Keratinocyte (primary cell): Measurements from ENCODE around the gene REEP3. TPM values are rescaled to one million over a fixed set of nuclear protein-coding genes. Genes with fewer than 3 reads are reported as not detected.

Experiments used
- DNase-seq: peaks from one replicate; pipeline ENCODE4 v3.0.0-alpha.2; 2011; ENCODE audit warnings: low read depth, missing footprints, low spot score
- FAIRE-seq: peaks from 2 replicates; lab custom pipeline; 2011; peaks lifted over from hg19 to GRCh38; lab: Jason Lieb, UNC
- H2AFZ ChIP-seq: 2 replicates; pipeline ENCODE4 v1.6.0; 2012; ENCODE audit warnings: low read length, control low read depth, inconsistent platforms; ENCODE audit not compliant: control insufficient read depth
- H3K27ac ChIP-seq: 2 replicates; pipeline ENCODE4 v1.5.1; 2011; ENCODE audit warnings: low read length; ENCODE audit not compliant: control insufficient read depth, insufficient read depth
- H3K27me3 ChIP-seq: 3 replicates; pipeline ENCODE4 v1.6.0; 2011; ENCODE audit warnings: low read length; ENCODE audit not compliant: control insufficient read depth, insufficient read depth; ENCODE audit errors: extremely low read depth
- H3K36me3 ChIP-seq, 2 experiments: 2 replicates in 1 of 2; 3 replicates in 1 of 2; pipeline ENCODE4 v1.5.1; 2011; ENCODE audit warnings: low read length in 2 of 2, mild to moderate bottlenecking in 1 of 2; ENCODE audit not compliant: control insufficient read depth in 2 of 2, insufficient read depth in 2 of 2; ENCODE audit errors: extremely low read depth in 1 of 2
- H3K4me1 ChIP-seq: 3 replicates; pipeline ENCODE4 v1.5.1; 2011; ENCODE audit warnings: low read length; ENCODE audit not compliant: control insufficient read depth, insufficient read depth; ENCODE audit errors: extremely low read depth
- H3K4me2 ChIP-seq: 3 replicates; pipeline ENCODE4 v1.6.0; 2011; ENCODE audit warnings: low read depth, low read length; ENCODE audit not compliant: control insufficient read depth, insufficient read depth; ENCODE audit errors: extremely low read depth
- H3K4me3 ChIP-seq, 3 experiments: fragments of 200-600 bp in 1 of 3; sonication (generic) in 1 of 3; 2 replicates in 2 of 3; 3 replicates in 1 of 3; pipeline ENCODE4 v1.5.1; 2011 to 2016; ENCODE audit warnings: low read length in 3 of 3, mild to moderate bottlenecking in 3 of 3, control low read depth in 2 of 3, inconsistent platforms in 1 of 3, low read depth in 1 of 3, mixed read lengths in 1 of 3, mixed run types in 1 of 3, moderate library complexity in 1 of 3; ENCODE audit not compliant: control insufficient read depth in 2 of 3, insufficient read depth in 2 of 3; ENCODE audit errors: extremely low read depth in 1 of 3
- H3K79me2 ChIP-seq: 2 replicates; pipeline ENCODE4 v1.6.0; 2012; ENCODE audit warnings: low read length; ENCODE audit not compliant: control insufficient read depth, insufficient read depth
- H3K9ac ChIP-seq: 3 replicates; pipeline ENCODE4 v1.6.0; 2011; ENCODE audit warnings: low read length; ENCODE audit not compliant: control insufficient read depth, insufficient read depth; ENCODE audit errors: extremely low read depth
- H3K9me1 ChIP-seq: 3 replicates; pipeline ENCODE4 v1.6.0; 2011; ENCODE audit warnings: low read length; ENCODE audit not compliant: control insufficient read depth, insufficient read depth; ENCODE audit errors: extremely low read depth
- H3K9me3 ChIP-seq: 2 replicates; pipeline ENCODE4 v1.5.1; 2012; ENCODE audit warnings: low read depth, low read length; ENCODE audit not compliant: control insufficient read depth
- H4K20me1 ChIP-seq: 3 replicates; pipeline ENCODE4 v1.6.0; 2011; ENCODE audit warnings: low read length; ENCODE audit not compliant: control insufficient read depth, insufficient read depth; ENCODE audit errors: extremely low read depth
- CTCF ChIP-seq, 3 experiments: IDR thresholded peaks in 1 of 3; conservative IDR thresholded peaks in 1 of 3; optimal IDR thresholded peaks in 1 of 3; 2 replicates in 2 of 3; 3 replicates in 1 of 3; pipeline versions ENCODE3 to v1.5.1; 2011; ENCODE audit warnings: low read length in 3 of 3, mild to moderate bottlenecking in 3 of 3, moderate library complexity in 2 of 3, control low read depth in 1 of 3, inconsistent platforms in 1 of 3; ENCODE audit not compliant: insufficient read depth in 2 of 3; ENCODE audit errors: extremely low read depth in 1 of 3
- EZH2 ChIP-seq: IDR thresholded peaks from one replicate; pipeline ENCODE4 v1.6.1; 2012; ENCODE audit warnings: inconsistent platforms, mild to moderate bottlenecking, low read length, moderate library complexity
- dilution Hi-C: fragments of 300-500 bp; cut with MboI; formaldehyde crosslinking; loops from one replicate; pipeline ENCODE4 v1.7.0; 2020; ENCODE audit warnings: low sequenced_read_pairs; ENCODE audit not compliant: extremely low pct_ligation_motif_present
- polyA plus RNA-seq, 5 experiments: library from polyadenylated mRNA; depleted of rRNA in 3 of 5; stranded (reverse) in 3 of 5; stranded (forward) in 1 of 5; unstranded in 1 of 5; fragments of >200 nt; gene quantifications; 1 replicate in 1 of 5; 2 replicates in 3 of 5; 3 replicates in 1 of 5; pipeline versions ENCODE4 v1.2.1 to v1.2.3, GENCODE V29; 2011 to 2012; ENCODE audit warnings: missing spikeins in 2 of 5, low read depth in 1 of 5, low replicate concordance in 1 of 5

REEP3 gene
- polyA plus RNA-seq, 1 donor (not counting 4 experiments of a cell fraction or from before 2014, with no cell fraction given) = 52.8 TPM

DNA sequence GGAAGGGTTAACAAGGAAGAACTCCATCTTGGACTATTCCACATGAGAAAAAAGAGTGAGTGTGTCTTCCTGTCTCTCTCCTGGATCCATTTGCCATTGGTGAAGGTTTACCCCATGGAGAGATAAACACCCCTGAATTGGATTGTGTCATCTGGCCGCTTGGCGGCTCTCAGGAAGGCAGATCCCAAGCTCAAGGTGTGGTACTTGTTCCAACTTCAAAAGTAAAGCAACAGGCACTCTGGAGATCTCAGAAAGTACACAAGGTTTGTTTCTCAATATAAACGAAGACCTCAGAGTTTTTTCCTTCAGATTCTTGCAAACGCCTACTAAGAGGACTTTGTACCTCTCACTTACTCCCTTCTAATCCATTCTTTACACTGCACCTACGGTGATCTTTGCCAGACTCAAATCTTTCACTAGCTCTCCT is 116.7 kb downstream of the REEP3 start:
- DNase-seq (no peak), FAIRE-seq (no peak)
- H3K4me1 ChIP-seq = peaks cover 3% of the 10 kb centered on the region
- no peaks in the 10 kb centered on the region for H3K36me3 ChIP-seq
- dilution Hi-C loops = no loop called here
- no peaks in the 10 kb centered on the region for H3K79me2 ChIP-seq
- no peak overlapping the region for H3K9ac ChIP-seq
- TF ChIP-seq CTCF (optimal IDR thresholded peaks at IDR 0.05 in 1 of 3, IDR thresholded peaks at IDR 0.05 in 1 of 3, conservative IDR thresholded peaks at IDR 0.05 in 1 of 3; ENCODE audit: extremely low read depth in 1 of 3, insufficient read depth in 2 of 3, low read length in 3 of 3) = no peak
- no peak for TF ChIP-seq EZH2
- H4K20me1 ChIP-seq = no peaks in the 10 kb centered on the region
- no peak overlapping the region for H2AFZ ChIP-seq
- no peaks in the 10 kb centered on the region for H3K27me3 ChIP-seq
- no peaks in the 10 kb centered on the region for H3K9me3 ChIP-seq
- H3K4me3 ChIP-seq = no peak overlapping the region
- no peaks in the 10 kb centered on the region for H3K9me1 ChIP-seq
- no peak overlapping the region for H3K4me2 ChIP-seq
- H3K27ac ChIP-seq = no peak overlapping the region

- H3K79me2 ChIP-seq = no peaks in the 10 kb centered on the region
- H3K4me2 ChIP-seq = no peak overlapping the region
- H3K9me1 ChIP-seq = no peaks in the 10 kb centered on the region
- H3K4me3 ChIP-seq = no peak overlapping the region
- dilution Hi-C loops = no loop called here
- H3K9me3 ChIP-seq = no peaks in the 10 kb centered on the region
- H2AFZ ChIP-seq = no peak overlapping the region
- H4K20me1 ChIP-seq = no peaks in the 10 kb centered on the region
- H3K36me3 ChIP-seq = no peaks in the 10 kb centered on the region
- TF ChIP-seq CTCF (optimal IDR thresholded peaks at IDR 0.05 in 1 of 3, IDR thresholded peaks at IDR 0.05 in 1 of 3, conservative IDR thresholded peaks at IDR 0.05 in 1 of 3; ENCODE audit: extremely low read depth in 1 of 3, insufficient read depth in 2 of 3, low read length in 3 of 3) = no peak
- TF ChIP-seq EZH2 = no peak
- H3K9ac ChIP-seq = no peak overlapping the region
- H3K27ac ChIP-seq = no peak overlapping the region
- H3K4me1 ChIP-seq = peaks cover 3% of the 10 kb centered on the region
- no peak for DNase-seq
- no peak for FAIRE-seq
- no peaks in the 10 kb centered on the region for H3K27me3 ChIP-seq
Observed at GRCh38 chr10:63641366-63641765, 120.2 kb downstream of the REEP3 start.
